Hematopoietic multipotent progenitor cell treated with erythropoietin and hydrocortisone succinate and interleukin-3 and kit ligand, for 6 days (in vitro differentiated cells): Measurements from ENCODE around the gene EIF4E1B.
A peak's percentile ranks its signal among the peaks of the same experiment; 100 is the strongest.

ENCODE experiments used
- DNase-seq: peaks from one replicate; pipeline ENCODE4 v3.0.0-alpha.2; 2015

Gene EIF4E1B

GRCh38 chr5:176606875-176607274 is 23.6 kb upstream of the EIF4E1B start:
- DNase-seq: no peak

GRCh38 chr5:176608142-176608705 is 22.3 kb upstream of the EIF4E1B start:
- DNase-seq: no peak

DNA sequence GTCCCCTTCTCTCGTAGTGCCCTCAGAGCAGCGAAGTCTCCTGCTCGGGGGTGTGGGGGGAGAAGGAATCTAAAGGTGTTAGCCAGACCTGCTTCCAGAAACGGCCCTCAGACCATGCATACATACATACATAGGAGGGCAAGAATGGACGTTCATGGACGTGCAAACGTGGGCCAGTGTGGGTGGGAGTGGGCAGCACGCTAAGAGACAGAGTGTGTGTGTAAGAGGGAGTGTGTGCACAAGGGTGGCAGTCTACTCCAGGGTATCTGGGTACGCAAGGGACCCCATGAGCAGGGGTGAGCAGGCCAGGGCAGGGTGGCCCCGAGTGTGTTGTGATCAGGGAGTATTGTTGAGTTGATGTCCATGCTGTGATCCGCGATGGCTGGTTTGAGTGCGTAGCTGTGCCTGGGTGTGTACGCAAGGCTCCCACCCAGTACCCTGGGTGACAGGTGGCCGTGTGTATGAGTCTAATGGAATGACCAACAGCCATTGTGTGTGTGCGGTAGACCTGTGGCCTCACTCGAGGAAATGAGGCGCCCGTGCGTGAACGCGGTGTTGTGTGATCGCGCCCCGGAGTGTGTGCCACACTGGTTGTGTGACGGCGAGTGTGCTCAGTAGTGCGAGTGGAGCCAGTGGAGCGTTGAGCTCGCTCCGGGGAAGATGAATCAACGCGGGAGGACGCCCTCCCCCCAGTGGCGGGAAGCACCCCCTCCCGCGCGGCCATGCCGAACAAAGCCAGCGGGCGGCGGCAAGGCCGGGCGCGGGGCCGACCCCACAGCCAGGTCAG is 21.3 kb upstream of the EIF4E1B start:
- DNase-seq: no peak

- DNase-seq: peak; percentile 61
Measured at GRCh38 chr5:176609724-176610434, 20.6 kb upstream of the EIF4E1B start, which contains the start of gene GPRIN1. Gene GPRIN1 (minus strand): TSS chr5:176610156. CDS start chr5:176599834, 10,322 bp downstream.

- no peak for DNase-seq
Measured at GRCh38 chr5:176610435-176610773, 20.1 kb upstream of the EIF4E1B start.

DNA sequence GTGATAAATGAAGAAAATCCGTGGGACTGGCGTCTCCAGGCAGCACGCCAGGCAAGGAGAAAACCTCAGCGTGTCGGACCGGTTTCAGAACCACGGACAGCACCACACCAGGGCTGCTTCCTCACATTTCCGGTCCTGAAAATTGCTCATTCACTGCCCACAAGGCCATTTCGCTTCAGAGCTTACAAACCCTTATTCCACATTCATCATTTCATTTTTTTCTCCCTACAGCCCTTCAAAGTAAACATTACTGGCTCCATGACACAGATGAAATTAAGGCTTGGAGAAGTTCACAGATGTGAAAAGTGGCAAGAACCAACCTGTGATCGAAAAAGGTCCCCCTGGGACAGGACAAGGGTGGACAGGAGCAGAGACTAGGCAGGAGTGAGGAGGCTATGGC is 19.0 kb upstream of the EIF4E1B start:
- DNase-seq: peak; percentile 89

GRCh38 chr5:176612008-176612407 is 18.5 kb upstream of the EIF4E1B start:
- no peak for DNase-seq

- no peak for DNase-seq
Measured at GRCh38 chr5:176612855-176613254, 17.6 kb upstream of the EIF4E1B start.

- no peak for DNase-seq
Measured at GRCh38 chr5:176614805-176615478, 15.5 kb upstream of the EIF4E1B start.

GRCh38 chr5:176616511-176616910 is 14.0 kb upstream of the EIF4E1B start:
- DNase-seq: no peak

- DNase-seq: no peak
Measured at GRCh38 chr5:176618783-176619182, 11.7 kb upstream of the EIF4E1B start.

GRCh38 chr5:176619203-176619568 is 11.3 kb upstream of the EIF4E1B start:
- peak; percentile 95 for DNase-seq

- DNase-seq: no peak
Measured at GRCh38 chr5:176619569-176620332, 10.7 kb upstream of the EIF4E1B start.

DNA sequence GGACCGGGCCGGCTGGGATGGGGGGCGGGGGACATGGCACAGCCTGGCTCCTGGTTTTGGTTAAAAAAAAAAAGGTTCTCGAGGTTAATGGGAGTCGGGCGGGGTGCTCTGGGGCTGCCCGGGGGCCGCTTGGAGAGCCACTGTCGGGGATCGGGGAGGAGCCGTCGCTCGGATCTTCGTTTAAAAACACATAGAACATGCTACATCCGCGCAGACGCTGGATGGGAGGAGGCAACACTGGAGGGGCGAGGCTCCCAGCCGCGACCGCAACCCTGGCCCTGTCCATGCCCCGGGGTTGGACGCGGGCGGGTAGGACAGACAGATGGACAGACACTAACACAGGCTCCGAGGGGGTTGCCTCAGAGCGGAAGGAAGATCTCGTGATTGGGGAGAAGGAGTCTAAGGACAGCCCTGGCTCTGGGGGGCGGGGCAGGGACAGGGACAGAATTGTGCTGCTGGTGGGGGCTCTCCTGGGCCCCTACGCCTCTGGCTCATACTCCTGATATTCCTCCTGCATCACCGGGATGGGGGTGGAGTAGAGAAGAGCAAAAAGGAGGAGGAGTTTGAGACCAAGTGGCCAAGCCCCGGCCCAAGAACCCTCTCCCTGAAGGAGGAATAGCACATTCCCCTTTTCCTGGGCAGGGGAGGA is 10.0 kb upstream of the EIF4E1B start:
- peak; percentile 53 for DNase-seq

DNA sequence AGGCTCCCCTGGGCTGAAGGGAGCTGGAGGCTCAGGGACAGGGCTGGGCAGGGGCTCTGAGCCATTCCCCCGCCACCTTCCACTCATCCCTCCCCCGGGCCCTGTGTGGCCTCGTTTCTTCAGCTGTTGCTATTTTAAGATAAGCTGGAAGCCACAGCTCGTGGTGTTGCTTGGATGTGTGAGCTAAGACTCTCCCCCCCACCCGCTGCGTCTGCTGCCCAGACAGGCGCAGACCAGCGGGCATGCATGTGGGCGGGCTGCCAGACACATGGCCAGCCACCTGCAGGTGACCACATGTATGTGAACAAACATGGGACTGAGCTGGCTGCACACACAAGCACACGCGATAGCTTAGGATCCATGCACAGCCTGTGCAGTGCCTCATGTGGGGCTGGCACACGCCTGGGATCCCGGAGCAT is 8.8 kb upstream of the EIF4E1B start:
- DNase-seq: peak; percentile 43

- DNase-seq: no peak
Measured at GRCh38 chr5:176624142-176624541, 6.3 kb upstream of the EIF4E1B start.

- DNase-seq: no peak
Measured at GRCh38 chr5:176624938-176625337, 5.5 kb upstream of the EIF4E1B start.

- no peak for DNase-seq
Measured at GRCh38 chr5:176625512-176625911, 5.0 kb upstream of the EIF4E1B start.

GRCh38 chr5:176625966-176626875 is 4.3 kb upstream of the EIF4E1B start:
- no peak for DNase-seq

GRCh38 chr5:176626876-176627236 is 3.6 kb upstream of the EIF4E1B start:
- no peak for DNase-seq

DNA sequence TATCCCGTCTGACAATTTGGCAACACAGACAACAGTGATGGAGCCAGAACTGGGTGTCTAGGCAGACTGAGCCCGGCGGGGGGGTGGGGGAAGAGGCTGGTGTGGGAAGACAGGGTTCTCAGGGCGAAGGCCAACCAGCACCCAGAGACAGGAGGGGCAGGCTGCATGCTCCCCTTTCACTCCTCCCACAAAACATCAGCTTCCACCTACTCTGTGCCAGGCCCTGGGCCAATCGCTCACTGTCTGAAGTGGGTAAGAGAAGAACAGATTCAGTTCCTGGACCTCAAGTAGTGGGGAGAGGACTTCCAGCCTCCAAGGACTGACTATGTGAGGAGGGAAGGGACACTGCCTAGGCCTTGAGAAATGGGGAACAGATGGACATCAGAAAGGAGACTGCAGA is 2.9 kb upstream of the EIF4E1B start:
- DNase-seq: no peak
